Endothelial cell of umbilical vein (primary cell): ENCODE data around the gene CMBL.

ENCODE experiments used
- EZH2 ChIP-seq: IDR thresholded peaks from 2 replicates; pipeline ENCODE4 v1.6.1; 2012; ENCODE audit warnings: borderline replicate concordance, low read depth, mild to moderate bottlenecking, moderate library complexity, low read length, inconsistent platforms; ENCODE audit not compliant: severe bottlenecking
- JUN ChIP-seq: IDR thresholded peaks from 2 replicates; pipeline ENCODE4 v1.6.1; 2011; ENCODE audit warnings: borderline replicate concordance, low read depth; ENCODE audit not compliant: insufficient read length, insufficient read depth
- MAX ChIP-seq: IDR thresholded peaks from 2 replicates; pipeline ENCODE4 v1.6.1; 2011; ENCODE audit not compliant: insufficient read depth, insufficient read length
- POLR2A ChIP-seq: IDR thresholded peaks from 2 replicates; pipeline ENCODE4 v1.6.1; 2012; ENCODE audit warnings: low read depth, mild to moderate bottlenecking, control low read depth, low read length
- POLR2AphosphoS5 ChIP-seq: IDR thresholded peaks from 2 replicates; pipeline ENCODE4 v1.6.1; 2012; ENCODE audit warnings: low read depth, mild to moderate bottlenecking, control low read depth, low read length, moderate library complexity; ENCODE audit not compliant: insufficient read depth
- TF ChIP-seq, protein P1 (sequence below), 2 donors: IDR thresholded peaks; 1 replicate in 1 of 2; 2 replicates in 1 of 2; pipeline ENCODE4 v1.5.1; 2011; ENCODE audit warnings: low read length in 2 of 2, mild to moderate bottlenecking in 2 of 2, moderate library complexity in 2 of 2, control low read depth in 1 of 2, inconsistent platforms in 1 of 2, low read depth in 1 of 2; ENCODE audit not compliant: insufficient read depth in 1 of 2; ENCODE audit errors: extremely low read depth in 1 of 2

- TF ChIP-seq, protein P1, sequence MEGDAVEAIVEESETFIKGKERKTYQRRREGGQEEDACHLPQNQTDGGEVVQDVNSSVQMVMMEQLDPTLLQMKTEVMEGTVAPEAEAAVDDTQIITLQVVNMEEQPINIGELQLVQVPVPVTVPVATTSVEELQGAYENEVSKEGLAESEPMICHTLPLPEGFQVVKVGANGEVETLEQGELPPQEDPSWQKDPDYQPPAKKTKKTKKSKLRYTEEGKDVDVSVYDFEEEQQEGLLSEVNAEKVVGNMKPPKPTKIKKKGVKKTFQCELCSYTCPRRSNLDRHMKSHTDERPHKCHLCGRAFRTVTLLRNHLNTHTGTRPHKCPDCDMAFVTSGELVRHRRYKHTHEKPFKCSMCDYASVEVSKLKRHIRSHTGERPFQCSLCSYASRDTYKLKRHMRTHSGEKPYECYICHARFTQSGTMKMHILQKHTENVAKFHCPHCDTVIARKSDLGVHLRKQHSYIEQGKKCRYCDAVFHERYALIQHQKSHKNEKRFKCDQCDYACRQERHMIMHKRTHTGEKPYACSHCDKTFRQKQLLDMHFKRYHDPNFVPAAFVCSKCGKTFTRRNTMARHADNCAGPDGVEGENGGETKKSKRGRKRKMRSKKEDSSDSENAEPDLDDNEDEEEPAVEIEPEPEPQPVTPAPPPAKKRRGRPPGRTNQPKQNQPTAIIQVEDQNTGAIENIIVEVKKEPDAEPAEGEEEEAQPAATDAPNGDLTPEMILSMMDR (IDR thresholded peaks at IDR 0.05; ENCODE audit: extremely low read depth in 1 of 2, insufficient read depth in 1 of 2, low read depth in 1 of 2, low read length in 2 of 2) = no peak
- TF ChIP-seq EZH2 (no peak), MAX (no peak), POLR2A (no peak), POLR2AphosphoS5 (no peak), JUN (no peak)
These were observed 17.7 kb downstream of the CMBL start for GRCh38 chr5:10289991-10290390.
